ENCODE measurements around the gene ZBTB32. TPM values are rescaled to one million over a fixed set of nuclear protein-coding genes. Genes with fewer than 3 reads are reported as not detected.

Gene ZBTB32
- total RNA-seq, 2 donors from 2014 or later: 0.32 TPM; not detected in 1

DNA sequence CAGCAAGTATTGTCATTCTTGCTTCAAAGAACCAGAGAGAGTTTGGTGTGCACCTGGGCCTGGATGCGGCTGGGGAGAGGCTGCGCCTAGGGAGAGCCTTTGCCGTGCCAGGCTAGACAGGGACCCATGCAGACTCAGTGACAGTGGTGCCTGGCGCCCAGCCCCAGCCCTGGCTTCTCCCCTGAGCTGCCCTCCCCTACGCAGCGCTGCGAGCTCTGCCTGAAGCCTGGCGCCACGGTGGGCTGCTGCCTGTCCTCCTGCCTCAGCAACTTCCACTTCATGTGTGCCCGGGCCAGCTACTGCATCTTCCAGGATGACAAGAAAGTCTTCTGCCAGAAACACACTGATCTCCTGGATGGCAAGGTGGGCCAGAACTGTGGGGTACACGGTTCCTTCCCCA lies 25.4 kb downstream of the ZBTB32 start:
- no peak for DNase-seq
- no peaks in the 10 kb centered on the region for H3K9me3 ChIP-seq
- H3K9ac ChIP-seq (ENCODE audit: low read depth in 2 of 2, low read length in 2 of 2): no peak overlapping the region
- H3K4me3 ChIP-seq: no peak overlapping the region
- H3K27me3 ChIP-seq: no peaks in the 10 kb centered on the region
- no peaks in the 10 kb centered on the region for H3K4me1 ChIP-seq
- TF ChIP-seq, protein P1, sequence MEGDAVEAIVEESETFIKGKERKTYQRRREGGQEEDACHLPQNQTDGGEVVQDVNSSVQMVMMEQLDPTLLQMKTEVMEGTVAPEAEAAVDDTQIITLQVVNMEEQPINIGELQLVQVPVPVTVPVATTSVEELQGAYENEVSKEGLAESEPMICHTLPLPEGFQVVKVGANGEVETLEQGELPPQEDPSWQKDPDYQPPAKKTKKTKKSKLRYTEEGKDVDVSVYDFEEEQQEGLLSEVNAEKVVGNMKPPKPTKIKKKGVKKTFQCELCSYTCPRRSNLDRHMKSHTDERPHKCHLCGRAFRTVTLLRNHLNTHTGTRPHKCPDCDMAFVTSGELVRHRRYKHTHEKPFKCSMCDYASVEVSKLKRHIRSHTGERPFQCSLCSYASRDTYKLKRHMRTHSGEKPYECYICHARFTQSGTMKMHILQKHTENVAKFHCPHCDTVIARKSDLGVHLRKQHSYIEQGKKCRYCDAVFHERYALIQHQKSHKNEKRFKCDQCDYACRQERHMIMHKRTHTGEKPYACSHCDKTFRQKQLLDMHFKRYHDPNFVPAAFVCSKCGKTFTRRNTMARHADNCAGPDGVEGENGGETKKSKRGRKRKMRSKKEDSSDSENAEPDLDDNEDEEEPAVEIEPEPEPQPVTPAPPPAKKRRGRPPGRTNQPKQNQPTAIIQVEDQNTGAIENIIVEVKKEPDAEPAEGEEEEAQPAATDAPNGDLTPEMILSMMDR (IDR thresholded peaks at IDR 0.05): no peak
- intact Hi-C loops (cut with DNase I): no loop called here
- no peak overlapping the region for H3K27ac ChIP-seq
- peaks cover 39% of the 10 kb centered on the region for H3K36me3 ChIP-seq

DNA sequence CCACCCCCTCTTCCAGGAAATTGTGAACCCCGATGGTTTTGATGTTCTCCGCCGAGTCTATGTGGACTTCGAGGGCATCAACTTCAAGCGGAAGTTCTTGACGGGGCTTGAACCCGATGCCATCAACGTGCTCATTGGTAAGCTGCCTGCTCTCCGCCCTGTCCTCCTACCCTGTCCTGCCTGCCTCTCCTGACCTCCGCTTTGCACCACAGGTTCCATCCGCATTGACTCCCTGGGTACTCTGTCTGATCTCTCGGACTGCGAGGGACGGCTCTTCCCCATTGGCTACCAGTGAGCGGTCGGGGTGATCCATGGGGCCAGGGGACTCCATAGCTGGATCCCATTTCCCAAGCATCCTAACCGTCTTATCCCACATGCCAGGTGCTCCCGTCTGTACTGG lies 26.0 kb downstream of the ZBTB32 start:
- Histone ChIP-seq H3K9ac (ENCODE audit: low read depth in 2 of 2, low read length in 2 of 2) (no peak overlapping the region), H3K27ac (no peak overlapping the region)

DNA sequence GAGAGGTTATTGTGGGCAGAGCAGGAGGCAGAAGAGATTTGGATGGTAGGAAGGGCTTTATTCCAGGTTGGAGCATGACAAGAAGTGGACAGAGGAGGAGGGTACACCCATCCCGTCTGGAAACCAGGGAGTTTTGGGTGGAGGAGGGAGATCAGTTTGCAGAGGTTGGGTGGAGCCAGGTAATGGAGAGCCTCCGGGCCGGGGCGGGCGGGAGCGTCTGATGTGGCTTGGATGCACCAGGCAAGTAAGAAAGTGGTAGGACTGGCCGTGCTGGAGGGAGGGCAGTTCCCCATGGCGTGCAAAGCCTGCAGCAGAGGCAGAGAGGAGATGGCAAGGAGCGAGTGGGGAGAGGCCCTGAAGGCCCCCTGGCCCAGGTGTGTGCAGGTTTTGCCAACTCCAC lies 27.0 kb downstream of the ZBTB32 start:
- Histone ChIP-seq H3K4me1 (no peaks in the 10 kb centered on the region), H3K9ac (ENCODE audit: low read depth in 2 of 2, low read length in 2 of 2) (no peak overlapping the region), H3K27ac (no peak overlapping the region), H3K27me3 (no peaks in the 10 kb centered on the region), H3K4me3 (no peak overlapping the region), H3K9me3 (no peaks in the 10 kb centered on the region), H3K36me3 (peaks cover 24% of the 10 kb centered on the region)
- TF ChIP-seq, protein P1 (IDR thresholded peaks at IDR 0.05): no peak
- DNase-seq: no peak
- intact Hi-C loops (cut with DNase I): no loop called here

More for the DNA sequence above, 26.0 kb downstream of the ZBTB32 start:
- TF ChIP-seq, protein P1 (IDR thresholded peaks at IDR 0.05): no peak
- no peak overlapping the region for H3K4me3 ChIP-seq
- H3K27me3 ChIP-seq: no peaks in the 10 kb centered on the region
- intact Hi-C loops (cut with DNase I): no loop called here
- H3K36me3 ChIP-seq: peaks cover 34% of the 10 kb centered on the region
- no peaks in the 10 kb centered on the region for H3K4me1 ChIP-seq
- H3K9me3 ChIP-seq: no peaks in the 10 kb centered on the region
- no peak for DNase-seq

DNA sequence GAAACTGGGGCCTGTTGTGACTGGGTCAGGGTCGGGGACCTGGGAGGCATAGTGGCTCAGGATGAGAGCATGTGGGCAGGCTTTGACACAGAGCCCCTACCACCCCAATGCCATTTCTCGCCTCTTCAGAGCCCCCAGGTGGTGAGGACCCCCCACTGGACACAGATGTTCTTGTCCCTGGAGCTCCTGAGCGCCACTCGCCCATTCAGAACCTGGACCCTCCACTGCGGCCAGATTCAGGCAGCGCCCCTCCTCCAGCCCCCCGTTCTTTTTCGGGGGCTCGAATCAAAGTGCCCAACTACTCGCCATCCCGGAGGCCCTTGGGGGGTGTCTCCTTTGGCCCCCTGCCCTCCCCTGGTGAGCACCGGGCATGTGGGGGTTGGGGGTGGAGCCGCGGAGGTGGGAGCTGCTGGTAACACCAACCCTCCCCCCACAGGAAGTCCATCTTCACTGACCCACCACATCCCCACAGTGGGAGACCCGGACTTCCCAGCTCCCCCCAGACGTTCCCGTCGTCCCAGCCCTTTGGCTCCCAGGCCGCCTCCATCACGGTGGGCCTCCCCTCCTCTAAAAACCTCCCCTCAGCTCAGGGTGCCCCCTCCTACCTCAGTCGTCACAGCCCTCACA lies 27.5 kb downstream of the ZBTB32 start:
- no peak overlapping the region for H3K27ac ChIP-seq
- H3K4me3 ChIP-seq: no peak overlapping the region
- TF ChIP-seq, protein P1 (IDR thresholded peaks at IDR 0.05): no peak
- no peaks in the 10 kb centered on the region for H3K27me3 ChIP-seq
- intact Hi-C loops (cut with DNase I): no loop called here
- peaks cover 22% of the 10 kb centered on the region for H3K36me3 ChIP-seq
- no peaks in the 10 kb centered on the region for H3K4me1 ChIP-seq
- H3K9ac ChIP-seq (ENCODE audit: low read depth in 2 of 2, low read length in 2 of 2): no peak overlapping the region
- H3K9me3 ChIP-seq: no peaks in the 10 kb centered on the region
- DNase-seq: no peak

DNA sequence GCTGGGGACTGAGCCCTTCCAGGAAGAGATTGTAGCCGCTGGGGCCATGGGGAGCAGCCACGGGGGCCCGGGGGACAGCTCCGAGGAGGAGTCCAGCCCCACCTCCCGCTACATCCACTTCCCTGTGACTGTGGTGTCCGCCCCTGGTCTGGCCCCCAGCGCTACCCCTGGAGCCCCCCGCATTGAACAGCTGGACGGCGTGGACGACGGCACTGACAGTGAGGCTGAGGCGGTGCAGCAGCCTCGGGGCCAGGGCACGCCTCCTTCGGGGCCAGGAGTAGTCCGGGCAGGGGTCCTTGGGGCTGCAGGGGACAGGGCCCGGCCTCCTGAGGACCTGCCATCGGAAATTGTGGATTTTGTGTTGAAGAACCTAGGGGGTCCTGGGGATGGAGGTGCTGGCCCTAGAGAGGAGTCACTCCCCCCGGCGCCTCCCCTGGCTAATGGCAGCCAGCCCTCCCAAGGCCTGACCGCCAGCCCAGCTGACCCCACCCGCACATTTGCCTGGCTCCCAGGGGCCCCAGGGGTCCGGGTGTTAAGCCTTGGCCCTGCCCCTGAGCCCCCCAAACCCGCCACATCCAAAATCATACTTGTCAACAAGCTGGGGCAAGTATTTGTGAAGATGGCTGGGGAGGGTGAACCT lies 28.3 kb downstream of the ZBTB32 start:
- TF ChIP-seq, protein P1 (IDR thresholded peaks at IDR 0.05): no peak
- Histone ChIP-seq H3K9me3 (no peaks in the 10 kb centered on the region), H3K36me3 (peaks cover 14% of the 10 kb centered on the region), H3K27ac (no peak overlapping the region), H3K4me3 (no peak overlapping the region), H3K9ac (ENCODE audit: low read depth in 2 of 2, low read length in 2 of 2) (no peak overlapping the region), H3K27me3 (no peaks in the 10 kb centered on the region), H3K4me1 (no peaks in the 10 kb centered on the region)
- no peak for DNase-seq
- intact Hi-C loops (cut with DNase I): no loop called here
